GM19455 (cell line): ENCODE data around the gene MUC20.
"Not testable (repeated sequence)": the region's sequence is repeated elsewhere in the genome, so short reads cannot be mapped to it uniquely, and the experiment has no call there.

Source experiments
- ATAC-seq: cut with Tn5 transposase; IDR thresholded peaks from one replicate; pipeline ENCODE4 v1.9.1; 2021; ENCODE audit not compliant: unreplicated experiment

Gene MUC20

DNA sequence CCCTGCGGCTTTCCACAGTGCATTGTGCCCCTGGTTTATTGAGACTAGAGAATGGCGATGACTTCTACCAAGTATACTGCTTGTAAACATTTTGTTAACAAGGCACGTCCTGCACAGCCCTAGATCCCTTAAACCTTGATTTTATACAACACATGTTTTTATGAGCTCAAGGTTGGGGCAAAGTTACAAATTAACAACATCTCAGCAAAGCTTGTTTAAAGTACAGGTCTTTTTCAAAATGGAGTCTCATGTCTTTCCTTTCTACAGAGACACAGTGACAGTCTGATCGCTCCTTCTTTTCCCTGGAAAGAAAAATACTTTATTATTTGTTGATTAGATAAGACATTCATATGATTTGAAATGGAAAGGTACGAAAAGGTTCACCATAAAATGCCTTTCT lies 8.0 kb downstream of the MUC20 start:
- not testable (repeated sequence) for ATAC-seq

GRCh38 chr3:195729476-195730251 lies 8.9 kb downstream of the MUC20 start:
- no peak for ATAC-seq

- ATAC-seq: no peak
Observed at GRCh38 chr3:195731356-195731905, 10.7 kb downstream of the MUC20 start.

DNA sequence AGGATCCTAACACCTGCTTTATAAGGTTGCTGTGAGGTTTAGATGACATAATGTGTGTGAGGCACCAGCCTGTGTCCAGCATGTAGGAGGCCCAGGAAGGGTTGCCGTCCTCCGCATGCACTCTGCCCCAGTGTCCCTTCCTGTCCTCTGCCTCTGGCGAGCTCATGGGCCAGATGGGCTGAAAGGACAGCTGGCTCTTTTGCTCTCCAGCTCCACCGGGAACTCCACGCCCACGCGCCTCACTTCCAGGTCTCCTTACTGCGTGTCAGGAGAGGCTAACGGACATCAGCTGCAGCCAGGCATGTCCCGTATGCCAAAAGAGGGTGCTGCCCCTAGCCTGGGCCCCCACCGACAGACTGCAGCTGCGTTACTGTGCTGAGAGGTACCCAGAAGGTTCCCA lies 12.2 kb downstream of the MUC20 start:
- ATAC-seq: no peak

- ATAC-seq: no peak
Observed at GRCh38 chr3:195735036-195735695, 14.4 kb downstream of the MUC20 start.

DNA sequence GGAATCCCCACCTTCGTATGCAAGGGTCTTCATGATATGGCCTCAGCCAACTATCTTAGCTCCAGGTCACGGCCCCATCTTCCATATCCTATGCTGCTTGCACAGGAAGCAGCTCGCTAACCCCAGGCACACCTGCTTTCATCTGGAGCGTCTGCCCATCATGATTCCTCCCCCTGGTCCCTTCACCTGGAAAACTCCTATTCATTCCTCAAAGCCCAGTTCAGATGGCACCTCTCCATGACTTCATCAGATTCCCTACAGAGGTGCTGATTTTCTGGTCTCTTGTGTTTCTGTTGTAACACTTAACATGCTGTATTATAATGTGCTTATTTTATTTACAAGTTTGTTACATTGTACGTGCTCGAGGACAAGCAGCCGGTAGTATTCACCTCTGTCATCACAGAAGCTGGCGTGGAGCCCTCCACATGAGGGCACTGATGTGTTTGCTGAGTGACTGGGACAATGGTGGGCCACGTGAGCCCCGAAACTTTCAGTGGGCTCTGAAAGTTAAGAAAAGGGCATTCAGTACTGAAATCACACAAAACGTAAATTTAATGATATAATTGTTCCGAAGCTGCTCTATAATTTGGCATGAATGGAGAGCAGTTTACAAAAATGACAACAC lies 16.2 kb downstream of the MUC20 start:
- ATAC-seq: no peak

DNA sequence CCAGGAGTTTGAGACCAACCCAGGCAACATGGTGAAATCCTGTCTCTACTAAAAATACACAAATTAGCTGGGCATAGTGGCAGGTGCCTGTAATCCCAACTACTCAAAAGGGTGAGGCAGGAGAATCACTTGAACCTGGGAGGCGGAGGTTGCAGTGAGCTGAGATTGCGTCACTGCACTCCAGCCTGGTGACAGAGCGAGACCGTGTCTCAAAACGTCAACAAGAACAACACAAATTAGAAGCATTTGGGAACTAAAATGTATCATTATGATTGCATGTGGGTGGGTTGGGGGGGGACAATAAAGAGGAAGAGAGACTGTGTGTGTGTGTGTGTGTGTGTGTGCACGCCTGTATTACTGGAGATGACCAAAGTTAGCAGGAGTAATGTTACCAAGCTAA lies 17.0 kb downstream of the MUC20 start:
- not testable (repeated sequence) for ATAC-seq

DNA sequence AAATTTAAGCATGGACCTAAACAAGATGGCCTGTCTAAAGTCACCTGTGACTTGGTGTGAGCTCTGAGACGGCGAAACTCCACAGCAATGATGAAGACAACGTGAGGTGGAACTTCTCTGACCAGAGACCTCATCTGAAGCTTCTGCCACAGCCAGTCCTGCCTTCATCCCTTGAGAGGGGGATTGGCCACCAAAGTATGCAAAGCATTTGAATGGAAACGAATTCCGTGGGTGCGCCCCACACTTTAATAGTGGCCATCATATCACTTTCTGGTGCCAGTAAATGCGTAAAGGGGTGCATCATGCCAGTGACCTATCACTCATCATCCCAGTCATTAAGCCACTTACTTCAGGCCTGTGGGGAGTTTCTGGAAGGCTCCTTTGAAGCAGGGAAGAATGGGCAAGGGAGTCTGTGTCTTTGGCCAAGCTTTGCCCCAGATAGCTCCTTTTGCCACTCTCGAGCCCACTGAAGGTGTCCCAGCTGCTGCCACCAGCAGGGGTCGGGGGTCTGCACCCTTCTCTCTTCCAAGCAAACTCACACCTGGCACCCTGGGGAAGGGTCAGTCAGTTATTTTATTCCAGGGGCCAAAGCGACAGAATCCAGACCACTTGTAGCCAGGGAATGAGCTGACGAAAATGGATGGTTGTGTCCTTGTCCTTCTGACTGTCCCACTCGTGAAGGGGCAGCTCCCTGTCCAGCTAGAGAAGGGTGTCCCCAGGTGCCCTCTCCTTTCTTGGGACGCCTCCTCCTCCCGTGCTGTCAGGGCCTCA lies 17.7 kb downstream of the MUC20 start:
- ATAC-seq: no peak

- ATAC-seq: no peak
Observed at GRCh38 chr3:195739561-195740111, 18.9 kb downstream of the MUC20 start.

DNA sequence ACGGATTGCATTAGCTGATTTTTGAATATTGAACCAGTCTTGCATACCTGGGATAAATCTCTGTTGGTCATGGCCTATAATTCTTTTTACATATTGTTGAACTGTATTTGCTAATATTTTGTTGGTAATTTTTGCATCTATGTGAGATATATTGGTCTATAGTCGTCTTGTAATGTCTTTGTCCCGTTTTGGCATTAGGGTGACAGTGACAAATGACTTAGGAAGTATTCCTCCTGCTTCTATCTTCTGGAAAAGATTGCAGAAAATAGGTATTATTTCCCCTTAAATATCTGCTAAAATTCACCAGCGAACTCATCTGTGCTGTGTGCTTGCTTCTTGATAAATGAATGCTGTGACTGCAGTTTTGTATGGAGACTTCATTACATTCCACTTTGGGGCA lies 23.7 kb downstream of the MUC20 start:
- ATAC-seq: no peak

DNA sequence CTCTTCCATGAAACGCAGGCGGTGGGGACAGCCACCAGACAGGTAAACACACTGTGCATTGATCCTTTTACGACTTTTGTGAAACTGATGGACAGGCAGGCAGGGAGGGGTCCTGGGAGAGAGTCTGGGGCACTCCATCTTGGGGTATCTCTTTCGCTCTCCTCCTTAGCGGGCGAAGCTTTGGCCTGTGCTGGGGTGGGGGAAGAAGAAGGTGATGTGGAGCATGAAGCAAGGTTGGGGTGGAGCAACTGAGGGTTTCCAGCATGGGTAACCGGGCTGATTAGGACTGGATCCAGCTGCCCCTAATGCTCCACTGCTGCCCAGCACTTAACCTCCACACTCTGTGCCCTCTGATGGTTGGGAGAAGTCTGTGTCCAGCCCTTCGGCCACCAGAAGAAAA lies 25.6 kb downstream of the MUC20 start:
- ATAC-seq: no peak

GRCh38 chr3:195746751-195747150 lies 26.0 kb downstream of the MUC20 start:
- no peak for ATAC-seq

- no peak for ATAC-seq
Observed at GRCh38 chr3:195748661-195749060, 27.9 kb downstream of the MUC20 start.

GRCh38 chr3:195749101-195749500 lies 28.3 kb downstream of the MUC20 start:
- not testable (repeated sequence) for ATAC-seq

DNA sequence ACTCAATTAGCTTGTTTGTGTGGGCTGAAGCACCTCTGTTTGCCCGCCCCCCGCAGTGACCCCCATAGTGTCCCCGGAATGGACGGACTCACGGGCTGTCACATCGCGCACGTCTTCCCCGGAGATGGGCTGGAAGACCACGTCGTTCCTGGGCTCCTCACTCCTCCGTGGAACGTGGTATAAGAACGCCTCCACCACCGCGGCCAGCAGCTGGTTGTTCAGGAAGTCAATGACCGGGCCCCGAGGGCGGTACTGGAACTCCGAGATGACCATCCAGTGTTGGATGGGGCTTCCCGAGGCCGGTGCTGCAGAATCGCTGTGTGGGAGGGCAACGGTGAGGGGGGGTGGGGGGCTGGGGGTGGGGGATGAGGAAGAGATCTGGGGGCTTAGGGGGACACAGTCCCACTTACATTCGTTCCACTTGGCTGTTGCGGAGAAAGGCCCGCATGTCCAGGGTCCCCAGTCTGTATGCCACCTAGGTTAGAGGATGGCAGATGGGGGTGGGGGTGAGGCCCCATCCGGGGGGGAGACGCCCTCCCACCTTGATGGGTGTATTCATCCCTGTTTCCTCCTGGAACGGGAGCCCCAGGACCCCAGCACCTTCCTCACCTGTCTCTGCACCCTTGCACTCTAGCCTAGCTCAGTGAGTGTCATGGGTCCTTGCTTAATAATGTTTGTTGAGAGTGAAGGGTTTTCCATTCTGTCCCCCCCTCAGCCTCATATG lies 30.2 kb downstream of the MUC20 start:
- ATAC-seq: no peak

DNA sequence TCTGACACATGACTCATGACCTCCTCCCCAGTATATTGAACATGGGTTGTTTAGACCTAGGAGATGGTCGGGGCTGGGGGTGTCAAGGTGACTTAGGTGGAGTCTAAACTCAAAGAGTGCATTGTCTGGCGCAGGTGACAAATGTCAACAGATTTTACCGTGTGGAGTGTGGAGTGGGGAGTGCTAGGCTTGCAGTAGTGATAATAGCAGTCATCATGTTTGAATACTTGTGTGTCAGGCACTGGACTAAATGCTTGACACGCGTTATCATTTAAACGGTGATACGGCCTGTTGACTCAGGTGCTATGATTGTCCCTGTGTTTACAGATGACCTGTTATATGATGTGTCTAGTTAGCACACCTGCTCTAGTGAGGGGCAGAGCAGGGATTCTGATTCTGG lies 30.8 kb downstream of the MUC20 start:
- no peak for ATAC-seq

DNA sequence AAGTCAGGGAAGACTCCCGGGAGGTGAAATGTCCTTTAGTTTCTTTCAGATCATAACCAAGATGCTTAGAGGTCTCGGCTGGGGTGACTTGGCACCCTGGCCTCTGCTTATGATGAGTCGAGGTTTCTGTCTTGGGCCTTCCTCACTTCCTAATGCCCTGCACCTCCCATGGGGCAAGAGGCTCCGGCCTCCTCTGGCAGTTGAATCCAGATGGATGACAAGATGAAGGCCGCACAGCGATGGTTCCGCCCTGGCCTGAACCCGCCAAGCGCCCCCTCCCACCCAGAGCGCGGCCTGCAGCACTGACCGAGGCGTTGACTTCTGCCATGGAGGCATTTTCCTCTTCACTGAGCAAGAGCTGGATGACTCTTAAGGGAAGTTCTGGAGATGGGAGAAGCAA lies 31.3 kb downstream of the MUC20 start:
- no peak for ATAC-seq

DNA sequence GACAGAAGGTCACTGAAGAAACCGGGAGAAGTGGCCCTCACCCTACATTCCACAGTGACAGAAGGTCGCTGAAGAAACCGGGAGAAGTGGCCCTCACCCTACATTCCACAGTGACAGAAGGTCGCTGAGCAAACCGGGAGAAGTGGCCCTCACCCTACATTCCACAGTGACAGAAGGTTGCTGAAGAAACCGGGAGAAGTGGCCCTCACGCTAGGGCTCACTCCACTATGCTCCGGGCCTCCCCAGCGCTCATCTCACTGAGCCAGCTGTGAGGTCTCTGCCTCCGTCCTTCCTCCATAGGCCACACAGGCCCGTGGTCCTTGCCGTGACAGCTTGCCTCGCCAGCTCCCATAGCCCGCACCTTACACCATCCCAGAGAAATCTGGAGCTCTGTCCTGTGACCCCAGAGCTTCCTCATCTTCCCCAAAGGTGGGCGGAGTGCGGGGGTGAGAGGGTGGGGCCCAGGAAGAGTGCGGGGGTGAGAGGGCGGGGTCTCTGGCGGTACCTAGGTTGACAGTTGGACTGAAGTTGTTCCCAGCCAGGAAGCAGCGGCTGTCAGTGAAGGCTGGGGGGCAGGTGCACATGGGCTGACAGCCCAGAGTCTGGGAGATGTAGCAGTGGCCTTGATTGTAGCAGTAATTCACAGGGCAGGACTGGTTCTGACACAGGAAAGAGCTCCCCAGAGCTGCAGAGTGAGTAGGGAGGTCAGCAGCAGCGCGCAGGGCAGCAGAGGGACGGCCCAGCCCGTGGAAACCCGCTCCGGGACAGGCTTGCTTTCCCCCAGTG lies 32.0 kb downstream of the MUC20 start:
- no peak for ATAC-seq

- ATAC-seq: no peak
Observed at GRCh38 chr3:195753581-195753980, 32.8 kb downstream of the MUC20 start.
